A549 (cell line): ENCODE results near the gene ARHGEF10L. TPM values are rescaled to one million over a fixed set of nuclear protein-coding genes. Genes with fewer than 3 reads are reported as not detected.

Experiments used
- ATAC-seq, 2 experiments: fragments of 200-7000 bp in 1 of 2; fragments of >200 bp in 1 of 2; cut with Nextera tagmentation in 1 of 2; cut with Tn5 transposase in 1 of 2; 3 replicates each; pipeline versions ENCODE4 v1.8.0 to v1.9.1; 2018 to 2020; ENCODE audit warnings: mild to moderate bottlenecking in 1 of 2, moderate library complexity in 1 of 2
- CTCF ChIA-PET: fragments of 300-600 bp; sonication (Branson Sonifier 250); formaldehyde crosslinking; extraction: SDS; loops from one replicate; lab custom pipeline; 2021; ENCODE audit warnings: antibody characterized with exemption, inconsistent platforms; lab: Yijun Ruan, JAX
- POLR2A ChIA-PET: fragments of 350-600 bp; formaldehyde crosslinking; extraction: SDS; loops from one replicate; lab custom pipeline; 2021; ENCODE audit warnings: antibody characterized with exemption, inconsistent platforms; lab: Yijun Ruan, JAX
- DNase-seq, 2 experiments: peaks; one replicate each; pipeline versions ENCODE4 v3.0.0 to v3.0.0-alpha.2; 2011 to 2016; ENCODE audit warnings: low read depth in 1 of 2, low spot score in 1 of 2
- FAIRE-seq: peaks from 2 replicates; lab custom pipeline; 2011; peaks lifted over from hg19 to GRCh38; lab: Jason Lieb, UNC
- H3K27ac ChIP-seq, 2 experiments: fragments of >200 bp; sonication (Bioruptor Twin); formaldehyde crosslinking; 3 replicates each; pipeline ENCODE4 v1.5.1; 2016 to 2017
- H3K4me1 ChIP-seq: fragments of >200 bp; sonication (Bioruptor Twin); formaldehyde crosslinking; 3 replicates; pipeline ENCODE4 v1.6.1; 2016
- H3K4me2 ChIP-seq: fragments of >200 bp; sonication (Bioruptor Twin); formaldehyde crosslinking; 3 replicates; pipeline ENCODE4 v1.6.1; 2016
- H3K4me3 ChIP-seq: fragments of >200 bp; sonication (Bioruptor Twin); formaldehyde crosslinking; 3 replicates; pipeline ENCODE4 v1.5.1; 2016
- H3K9me3 ChIP-seq: fragments of >200 bp; sonication (Bioruptor Twin); formaldehyde crosslinking; 3 replicates; pipeline ENCODE4 v1.6.1; 2016
- ATOH8 ChIP-seq: fragments of 250-450 bp; sonication (Bioruptor Pico); IDR thresholded peaks from 2 replicates; pipeline ENCODE4 v1.5.0; 2020; ENCODE audit warnings: low read depth, mild to moderate bottlenecking, moderate library complexity
- CBX2 ChIP-seq: fragments of 200-600 bp; sonication (generic); IDR thresholded peaks from 2 replicates; pipeline ENCODE4 v1.6.1; 2016; ENCODE audit warnings: low read depth, mild to moderate bottlenecking, borderline replicate concordance
- EHF ChIP-seq: fragments of 250-450 bp; sonication (Bioruptor Pico); IDR thresholded peaks from 2 replicates; pipeline ENCODE4 v1.5.0; 2020; ENCODE audit warnings: mild to moderate bottlenecking
- EHMT2 ChIP-seq: fragments of 200-600 bp; sonication (generic); IDR thresholded peaks from 2 replicates; pipeline ENCODE4 v1.6.1; 2016; ENCODE audit warnings: antibody characterized with exemption, low read depth, mild to moderate bottlenecking, moderate library complexity
- EP300 ChIP-seq, 2 experiments: fragments of >200 bp; sonication (Bioruptor Twin); formaldehyde crosslinking; IDR thresholded peaks; 2 replicates in 1 of 2; 3 replicates in 1 of 2; pipeline ENCODE4 v1.6.1; 2016 to 2017
- FOSL2 ChIP-seq, 2 experiments: fragments of 450-650 bp in 1 of 2; fragments of >200 bp in 1 of 2; sonication (Bioruptor Twin) in 1 of 2; formaldehyde crosslinking; IDR thresholded peaks; 2 replicates each; pipeline versions ENCODE4 v1.5.0 to v1.6.1; 2016 to 2020; ENCODE audit warnings: mild to moderate bottlenecking in 1 of 2, moderate library complexity in 1 of 2
- FOXS1 ChIP-seq: fragments of 250-450 bp; sonication (Bioruptor Pico); IDR thresholded peaks from 2 replicates; pipeline ENCODE4 v1.5.0; 2020; ENCODE audit warnings: mild to moderate bottlenecking, moderate library complexity
- HDAC2 ChIP-seq: fragments of 200-600 bp; sonication (generic); IDR thresholded peaks from 2 replicates; pipeline ENCODE4 v1.6.1; 2016
- HOXA7 ChIP-seq: fragments of 250-450 bp; sonication (Bioruptor Pico); IDR thresholded peaks from 2 replicates; pipeline ENCODE4 v1.5.0; 2020; ENCODE audit warnings: mild to moderate bottlenecking, moderate library complexity
- JUN ChIP-seq, 2 experiments: fragments of >200 bp; sonication (Bioruptor Twin); formaldehyde crosslinking; IDR thresholded peaks; 2 replicates in 1 of 2; 3 replicates in 1 of 2; pipeline ENCODE4 v1.6.1; 2016 to 2017
- MAFK ChIP-seq: fragments of 450-650 bp; IDR thresholded peaks from 2 replicates; pipeline ENCODE4 v1.6.1; 2014; ENCODE audit not compliant: partially characterized antibody
- MAX ChIP-seq: IDR thresholded peaks from 2 replicates; pipeline ENCODE4 v1.6.1; 2012
- MAZ ChIP-seq: fragments of 150-350 bp; IDR thresholded peaks from 2 replicates; pipeline ENCODE4 v1.6.1; 2014; ENCODE audit warnings: antibody characterized with exemption, low read depth, low read length, borderline replicate concordance
- MYC ChIP-seq: IDR thresholded peaks from 2 replicates; pipeline ENCODE4 v1.6.1; 2012; ENCODE audit warnings: mild to moderate bottlenecking, inconsistent platforms, low read length, improper control_type of control experiment, borderline replicate concordance
- PHF8 ChIP-seq: fragments of 200-600 bp; sonication (generic); IDR thresholded peaks from 2 replicates; pipeline ENCODE4 v1.6.1; 2016; ENCODE audit warnings: low read depth, mild to moderate bottlenecking, antibody characterized with exemption, moderate library complexity, borderline replicate concordance
- REST ChIP-seq: fragments of 200-600 bp; sonication (generic); IDR thresholded peaks from 2 replicates; pipeline ENCODE4 v1.6.1; 2016; ENCODE audit warnings: antibody characterized with exemption, mild to moderate bottlenecking, moderate library complexity
- SREBF2 ChIP-seq: fragments of 450-650 bp; IDR thresholded peaks from 2 replicates; pipeline ENCODE4 v1.6.1; 2014; ENCODE audit warnings: mild to moderate bottlenecking, moderate library complexity
- ZC3H11A ChIP-seq: fragments of 450-650 bp; IDR thresholded peaks from 2 replicates; pipeline ENCODE4 v1.6.1; 2014; ENCODE audit warnings: antibody characterized with exemption, mild to moderate bottlenecking
- ZFP36 ChIP-seq: fragments of 450-650 bp; IDR thresholded peaks from 2 replicates; pipeline ENCODE4 v1.6.1; 2014; ENCODE audit warnings: borderline replicate concordance; ENCODE audit not compliant: partially characterized antibody
- ZSCAN20 ChIP-seq: fragments of 250-450 bp; sonication (Bioruptor Pico); IDR thresholded peaks from 2 replicates; pipeline ENCODE4 v1.8.0; 2022; ENCODE audit warnings: mild to moderate bottlenecking, moderate library complexity
- WGBS: methylation state at CpG from one replicate; pipeline ENCODE4 v1.1.6; 2017; ENCODE audit errors: missing lambda C conversion rate; 5-methylcytosine and 5-hydroxymethylcytosine counted together
- polyA plus RNA-seq, 4 experiments: library from polyadenylated mRNA; depleted of rRNA in 3 of 4; stranded (reverse); fragments of >200 nt; fragmentation: RNase III in 1 of 4; extraction: RNeasy Plus Mini Kit Qiagen cat#74134 plus additional on column Dnase treatment in 1 of 4; gene quantifications; 2 replicates in 3 of 4; 3 replicates in 1 of 4; pipeline ENCODE4 v1.2.3, GENCODE V29; 2011 to 2017
- TF ChIP-seq, protein P1 (sequence below): IDR thresholded peaks from 2 replicates; pipeline ENCODE4 v1.6.1; 2012; ENCODE audit warnings: low read depth, borderline replicate concordance

ARHGEF10L gene
- polyA plus RNA-seq, 2 of the 4 experiments (the other 2 are of a cell fraction): 3.5 to 5.2 TPM

DNA sequence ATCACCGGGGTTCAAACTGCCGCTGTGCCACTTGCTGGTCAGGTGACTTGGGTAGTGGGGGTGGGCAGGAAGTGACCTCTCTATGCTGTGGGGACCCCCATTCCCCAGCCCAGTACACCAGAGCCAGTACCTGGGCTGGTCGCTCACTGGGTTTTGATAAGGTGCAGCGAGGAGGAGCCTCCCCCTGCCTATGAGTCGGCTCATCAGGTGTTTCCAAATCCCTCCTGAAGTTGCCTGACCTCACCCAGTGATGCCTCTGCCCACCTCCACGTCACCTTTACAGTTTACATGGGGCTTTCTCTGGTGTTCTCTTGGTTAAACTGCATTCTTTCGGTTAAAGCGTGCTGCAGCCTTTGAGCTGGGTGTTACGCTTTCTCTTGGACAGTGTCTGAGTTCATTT, 58.2 kb downstream of the ARHGEF10L start (continued):
- TF ChIP-seq REST: no peak
- no peak for TF ChIP-seq SREBF2
- no peak for TF ChIP-seq ZFP36
- no peak for TF ChIP-seq ATOH8 (CRISPR knock-in tag)
- no peak for TF ChIP-seq EP300 (IDR thresholded peaks at IDR 0.05)
- no peak for TF ChIP-seq PHF8
- TF ChIP-seq ZSCAN20 (CRISPR knock-in tag): no peak

DNA sequence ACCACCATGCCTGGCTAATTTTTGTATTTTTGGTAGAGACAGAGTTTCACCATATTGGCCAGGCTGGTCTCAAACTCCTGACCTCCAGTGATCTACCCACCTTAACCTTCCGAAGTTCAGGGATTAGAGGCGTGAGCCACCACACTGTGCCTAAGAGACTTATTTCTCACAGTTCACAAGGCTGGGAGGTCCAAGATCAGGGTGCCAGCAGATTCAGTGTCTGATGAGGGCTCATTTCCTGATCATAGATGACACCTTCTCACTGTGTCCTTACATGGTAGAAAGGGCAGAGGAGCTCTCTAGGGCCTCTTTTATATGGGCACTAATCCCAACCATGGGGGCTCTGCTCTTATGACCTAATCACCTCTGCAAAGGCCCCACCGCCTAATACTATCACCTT, 58.8 kb downstream of the ARHGEF10L start:
- ChIA-PET POLR2A (interaction anchor here (0.6 kb wide), 1 partner anchor 15 kb away, joined by 3 read pairs; no protein-coding TSS in a partner anchor), CTCF (interaction anchor here (1.9 to 3.1 kb wide), 3 partner anchors 8 to 103 kb away, joined by 5 to 17 read pairs (median 13); no protein-coding TSS in a partner anchor)
- Histone ChIP-seq H3K4me3 (no peak overlapping the region), H3K4me2 (no peak overlapping the region), H3K9me3 (no peaks in the 10 kb centered on the region), H3K27ac (no peak overlapping the region), H3K4me1 (no peaks in the 10 kb centered on the region)
- FAIRE-seq: no peak
- no peak for ATAC-seq
- no peak for DNase-seq
- WGBS: 100% methylated on average over 1 of the region's 3 CpGs
- no peak for TF ChIP-seq HDAC2
- TF ChIP-seq JUN (IDR thresholded peaks at IDR 0.05): no peak
- TF ChIP-seq FOSL2 (IDR thresholded peaks at IDR 0.05): no peak
- no peak for TF ChIP-seq FOSL2 (CRISPR knock-in tag; IDR thresholded peaks at IDR 0.05)
- TF ChIP-seq MAZ: no peak
- TF ChIP-seq EHF: no peak
- no peak for TF ChIP-seq ZC3H11A
- no peak for TF ChIP-seq HOXA7 (CRISPR knock-in tag)
- TF ChIP-seq ZSCAN20 (CRISPR knock-in tag): no peak
- TF ChIP-seq, protein P1, sequence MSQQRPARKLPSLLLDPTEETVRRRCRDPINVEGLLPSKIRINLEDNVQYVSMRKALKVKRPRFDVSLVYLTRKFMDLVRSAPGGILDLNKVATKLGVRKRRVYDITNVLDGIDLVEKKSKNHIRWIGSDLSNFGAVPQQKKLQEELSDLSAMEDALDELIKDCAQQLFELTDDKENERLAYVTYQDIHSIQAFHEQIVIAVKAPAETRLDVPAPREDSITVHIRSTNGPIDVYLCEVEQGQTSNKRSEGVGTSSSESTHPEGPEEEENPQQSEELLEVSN: no peak
- TF ChIP-seq MYC: no peak

DNA sequence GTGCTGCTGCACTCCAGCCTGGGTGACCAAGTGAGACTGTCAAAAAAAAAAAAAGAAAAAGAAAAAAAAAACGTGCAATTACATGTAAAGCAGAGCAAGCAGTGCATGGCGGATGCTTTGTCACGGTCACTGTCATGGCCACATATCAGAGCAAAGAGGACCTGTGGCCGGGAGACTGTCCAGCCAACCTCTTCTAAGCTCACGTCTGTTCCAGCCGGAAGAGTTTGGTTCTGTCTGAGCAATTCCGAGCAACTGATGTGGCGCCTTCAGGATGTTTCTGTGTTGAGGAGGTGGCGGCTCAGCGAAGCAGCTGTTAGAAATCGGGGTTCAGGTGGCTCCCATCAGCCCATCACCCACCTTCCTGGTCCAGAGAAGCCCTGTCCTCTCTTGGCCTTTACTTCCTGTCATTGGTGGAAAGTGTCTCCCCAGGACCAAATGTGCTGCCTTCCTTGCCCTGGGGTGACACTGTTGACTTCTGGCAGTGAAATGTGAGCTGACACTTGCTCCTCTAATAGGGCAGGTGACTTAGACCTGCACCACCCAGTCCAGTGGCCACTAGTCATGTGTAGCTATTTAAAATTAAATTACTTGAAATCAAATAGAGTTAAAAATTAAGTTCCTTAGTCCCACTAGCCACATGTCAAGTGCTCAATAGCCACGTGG, 59.9 kb downstream of the ARHGEF10L start:
- TF ChIP-seq PHF8 (no peak), MYC (no peak), EHMT2 (no peak), FOXS1 (CRISPR knock-in tag) (no peak), CBX2 (no peak), MAX (no peak), MAFK (no peak)
- FAIRE-seq (no peak), ATAC-seq (no peak), DNase-seq (no peak)
- no peak overlapping the region for H3K27ac ChIP-seq
- H3K4me2 ChIP-seq: no peak overlapping the region
- ChIA-PET POLR2A (interaction anchor here (0.6 kb wide), 1 partner anchor 65 kb away, joined by 4 read pairs; no protein-coding TSS in a partner anchor), CTCF (interaction anchor here (0.6 to 3.1 kb wide), 5 partner anchors 7 to 371 kb away, joined by 3 to 17 read pairs (median 5); no protein-coding TSS in a partner anchor)
- H3K4me3 ChIP-seq: no peak overlapping the region
- H3K9me3 ChIP-seq: no peaks in the 10 kb centered on the region
- H3K4me1 ChIP-seq: no peaks in the 10 kb centered on the region
- WGBS: 83% methylated on average over 8 of the region's 12 CpGs
